NCI-H82 treated with DMSO at 0.1 percent for 48 hours (cell line): ENCODE data around the gene PITRM1.

ENCODE experiments used
- DNase-seq: peaks from one replicate; lab custom pipeline; 2025; ENCODE audit not compliant: unreplicated experiment; lab: John Stamatoyannopoulos, UW

Gene PITRM1

GRCh38 chr10:3104251-3104918 is 68.2 kb downstream of the PITRM1 start:
- no peak for DNase-seq

GRCh38 chr10:3103646-3104045 is 68.9 kb downstream of the PITRM1 start:
- no peak for DNase-seq

DNA sequence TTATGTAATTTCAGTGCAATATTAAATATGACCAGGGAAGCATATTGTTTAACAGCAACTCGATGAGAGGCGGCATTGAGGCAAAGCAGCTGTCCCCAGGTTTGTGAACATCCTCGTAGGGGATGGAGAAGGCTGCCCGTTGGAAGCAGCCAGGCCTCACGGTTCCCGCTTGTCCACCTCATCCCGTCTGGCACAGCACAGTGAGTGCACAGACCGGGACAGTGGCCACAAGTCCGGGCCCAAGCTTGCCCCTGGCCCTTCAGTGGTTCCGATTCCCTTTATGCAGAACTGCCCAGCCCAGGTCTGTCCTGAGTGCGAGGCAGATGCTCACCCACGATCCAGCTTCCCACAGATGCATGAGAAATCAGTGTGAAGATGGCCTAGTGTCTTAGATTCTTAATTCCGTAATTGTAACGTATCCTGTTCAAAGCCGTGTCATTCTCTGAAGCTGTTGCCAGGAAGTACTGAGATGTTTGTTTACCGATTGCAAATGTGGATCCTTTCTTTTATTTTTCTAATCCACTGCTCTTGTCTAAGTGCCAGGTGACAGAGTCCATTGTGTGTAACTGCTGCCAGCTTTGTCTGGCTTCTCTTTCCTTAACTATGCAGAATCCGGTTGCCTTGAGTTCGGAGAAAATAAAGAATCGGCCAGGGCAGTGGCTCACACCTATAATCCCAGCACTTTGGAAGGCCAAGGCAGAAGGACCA is 69.7 kb downstream of the PITRM1 start:
- no peak for DNase-seq

GRCh38 chr10:3100856-3101640 is 71.5 kb downstream of the PITRM1 start:
- no peak for DNase-seq

- DNase-seq, result no peak
Measured at GRCh38 chr10:3100093-3100792, 72.3 kb downstream of the PITRM1 start.

DNA sequence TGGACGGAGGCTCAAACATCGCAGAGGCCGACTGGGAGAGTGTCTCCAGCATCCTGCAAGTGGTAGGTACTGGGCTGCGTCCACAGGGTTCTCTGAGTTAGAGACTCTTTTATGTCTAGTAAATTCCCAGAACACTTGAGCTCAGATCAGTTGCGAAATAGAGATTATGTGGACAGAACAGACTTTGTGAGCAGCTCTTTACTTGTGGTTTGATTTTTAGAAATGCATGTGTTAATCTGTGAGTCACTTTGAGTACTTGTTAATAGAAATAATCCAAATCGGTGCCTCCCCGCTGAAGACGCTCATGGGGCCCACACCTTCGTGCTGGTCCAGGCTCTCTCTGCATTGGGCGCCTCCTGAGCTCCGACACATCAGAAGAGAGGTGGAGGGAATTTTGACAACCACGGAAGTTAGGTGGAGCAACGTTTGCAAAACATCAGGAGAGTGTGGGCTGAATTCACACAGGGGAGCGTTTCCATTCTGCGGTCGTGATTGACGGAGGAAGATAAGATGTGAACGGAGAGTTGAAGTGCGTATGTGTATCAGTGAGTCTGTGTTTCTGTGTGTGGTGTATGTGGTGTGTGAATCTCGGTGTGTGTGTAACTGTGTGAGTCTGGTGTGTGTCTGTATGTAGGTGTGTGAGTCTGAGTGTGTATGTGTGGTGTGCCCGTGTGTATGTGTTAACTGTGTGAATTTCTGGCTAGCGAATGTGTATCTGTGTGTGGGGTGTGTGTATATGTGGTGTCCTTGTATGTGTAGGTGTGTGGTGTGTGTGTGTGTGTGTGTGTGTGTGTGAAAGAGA is 73.1 kb downstream of the PITRM1 start:
- DNase-seq, result no peak

DNA sequence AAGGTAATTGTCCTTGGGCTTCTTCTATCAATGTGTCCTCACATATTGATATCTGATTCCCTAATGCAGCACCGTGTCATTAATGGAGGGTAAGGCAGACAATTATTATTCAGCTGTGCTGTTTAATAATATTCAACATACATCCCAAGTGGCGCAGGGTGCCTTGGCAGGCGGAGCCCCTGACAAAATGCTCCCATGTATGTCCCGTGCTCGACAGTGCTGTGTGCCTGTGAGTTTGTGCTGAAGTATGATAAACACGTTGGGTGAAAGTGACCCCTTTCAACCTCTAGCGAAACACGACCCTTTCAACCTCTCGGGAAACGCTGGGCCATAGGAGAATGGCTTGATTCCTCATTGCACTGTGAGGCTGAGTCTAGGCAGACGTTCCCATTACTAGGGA is 73.9 kb downstream of the PITRM1 start:
- DNase-seq, result no peak

DNA sequence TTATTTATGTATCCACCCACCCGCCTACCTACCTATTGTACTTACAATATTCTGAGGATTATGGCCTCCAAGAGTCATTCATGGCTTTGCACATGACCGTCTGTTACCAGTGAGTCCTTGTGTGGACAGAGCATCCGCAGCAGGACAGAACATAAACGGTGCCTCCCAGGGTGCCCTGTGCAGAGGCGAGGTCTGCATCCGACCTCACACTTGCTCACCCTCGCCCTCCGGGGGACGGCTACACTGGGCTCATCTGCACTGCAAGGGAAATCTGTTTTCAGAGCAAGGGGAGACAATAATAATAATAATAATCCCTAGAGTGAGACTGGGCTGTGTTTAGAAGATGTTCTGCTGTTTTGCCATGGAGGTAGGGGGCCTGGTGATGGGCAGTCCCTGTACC is 75.4 kb downstream of the PITRM1 start:
- no peak for DNase-seq

- no peak for DNase-seq
Measured at GRCh38 chr10:3096149-3096548, 76.4 kb downstream of the PITRM1 start.

DNA sequence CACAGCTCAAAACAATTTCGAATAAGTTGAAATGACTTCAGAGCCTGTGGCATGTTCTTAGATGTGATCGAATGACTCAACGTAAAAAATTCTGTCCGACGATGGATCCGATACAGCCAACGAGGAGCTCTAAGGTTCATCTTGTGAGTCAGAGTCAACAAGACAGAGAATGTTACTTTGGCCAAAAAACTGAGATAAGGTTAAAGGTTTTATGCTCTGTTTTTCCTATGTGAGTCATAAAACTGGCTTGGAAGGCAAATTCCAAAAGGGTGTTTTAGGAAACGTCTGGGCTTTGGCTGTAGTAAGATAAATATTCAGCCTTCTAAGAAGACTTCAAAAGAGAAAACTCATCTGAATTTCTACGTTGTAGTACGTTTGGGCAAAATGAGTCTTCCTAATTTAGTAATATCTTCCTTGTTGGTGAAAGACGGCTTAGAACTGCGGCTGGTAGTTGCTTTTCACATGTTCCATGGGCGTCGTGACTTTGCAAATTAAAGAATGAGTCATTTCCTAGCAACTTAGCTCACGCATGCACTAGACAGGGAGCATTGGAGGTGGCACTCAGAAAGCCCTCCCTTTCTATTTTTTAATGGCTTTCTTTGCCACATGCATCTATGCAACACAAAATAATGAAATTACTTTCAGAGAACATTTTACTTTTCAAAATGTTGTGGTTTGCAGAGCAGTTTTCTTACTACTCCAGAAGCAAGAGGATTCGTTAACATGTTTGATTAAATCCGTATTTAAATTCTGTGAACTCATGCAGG is 77.0 kb downstream of the PITRM1 start:
- DNase-seq, result no peak

DNA sequence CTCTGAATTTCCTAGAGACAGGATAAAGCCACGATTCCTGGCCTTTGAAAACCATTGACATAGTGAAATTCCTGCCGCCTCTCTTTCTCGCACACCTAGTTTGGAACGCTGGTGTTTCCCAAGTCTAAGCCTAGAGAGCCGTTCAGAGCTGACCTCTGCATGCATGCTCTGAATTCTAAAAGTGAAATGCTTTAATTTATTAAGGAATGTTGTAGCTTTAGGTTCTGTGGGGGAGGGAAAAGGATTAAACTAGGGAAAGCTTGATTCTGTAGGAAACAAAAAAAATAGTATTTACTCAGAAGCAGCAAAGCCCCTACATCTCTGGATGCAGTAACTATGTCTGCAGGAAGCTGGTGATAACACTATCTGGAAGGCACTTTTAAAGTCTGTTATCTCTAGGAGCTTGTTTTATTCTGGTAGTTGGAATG is 78.0 kb downstream of the PITRM1 start:
- no peak for DNase-seq

- no peak for DNase-seq
Measured at GRCh38 chr10:3093996-3094395, 78.6 kb downstream of the PITRM1 start.

- no peak for DNase-seq
Measured at GRCh38 chr10:3091921-3092320, 80.7 kb downstream of the PITRM1 start.

DNA sequence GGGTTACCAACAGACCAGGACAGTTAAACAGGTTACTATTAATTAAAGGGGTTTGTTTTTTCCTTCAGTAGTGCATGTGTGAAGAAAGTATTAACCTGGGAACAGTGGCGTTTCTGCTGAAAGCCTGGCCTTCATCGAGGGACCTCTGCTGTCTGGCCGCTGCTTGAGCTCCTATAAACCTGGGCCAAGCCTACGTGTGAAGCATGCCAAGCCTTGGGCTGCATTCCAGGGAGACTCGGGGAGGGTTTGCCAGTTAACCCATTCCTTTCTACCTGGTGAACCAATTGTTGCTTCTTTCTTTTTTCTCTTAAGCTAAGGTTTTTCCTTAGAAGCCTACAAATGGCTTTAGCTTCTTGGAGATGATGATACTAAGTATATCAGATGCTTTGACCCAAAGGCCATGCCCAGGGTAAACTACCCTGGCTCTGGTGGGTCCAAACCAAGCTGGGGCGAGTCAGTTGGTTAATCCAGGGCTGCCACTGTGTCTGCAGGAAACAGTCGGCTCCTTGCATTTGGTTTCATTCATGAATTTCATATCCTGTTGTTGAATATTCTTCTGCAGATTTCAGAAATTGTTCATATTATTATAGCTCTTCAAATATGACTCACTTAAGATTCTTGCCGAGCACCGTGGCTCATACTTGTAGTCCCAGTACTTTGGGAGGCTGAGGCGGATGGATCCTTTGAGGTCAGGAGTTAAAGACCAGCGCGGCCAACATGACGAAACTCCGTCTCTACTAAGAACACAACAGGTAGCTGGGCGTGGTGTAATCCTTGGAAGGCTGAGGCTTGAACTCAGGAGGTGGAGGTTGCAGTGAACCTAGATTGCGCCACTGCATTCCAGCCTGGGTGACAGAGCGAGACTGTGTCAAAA is 81.4 kb downstream of the PITRM1 start:
- no peak for DNase-seq

DNA sequence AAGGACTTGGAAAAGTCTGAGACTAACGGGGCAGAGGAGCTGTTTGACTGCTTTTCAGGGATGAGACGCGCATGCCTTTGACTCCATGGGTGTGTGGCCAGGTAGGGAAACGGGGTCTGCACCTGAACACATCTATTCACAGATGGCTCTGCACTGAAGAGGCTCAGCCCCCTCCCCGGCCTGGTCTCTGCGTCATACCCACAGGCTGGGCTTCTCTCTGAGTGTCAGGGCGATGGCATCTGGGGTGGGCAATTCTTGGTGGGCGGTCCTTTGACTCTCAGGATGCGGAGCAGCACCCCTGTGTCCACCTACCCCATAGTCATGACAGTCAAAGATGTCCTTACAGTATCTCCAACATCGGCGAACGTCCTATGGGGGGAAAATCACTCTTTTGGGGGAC is 82.2 kb downstream of the PITRM1 start:
- DNase-seq, result no peak
